Smooth muscle cell (in vitro differentiated cells): ENCODE measurements around the gene NCOR1. TPM values are rescaled to one million over a fixed set of nuclear protein-coding genes. Genes with fewer than 3 reads are reported as not detected.
A peak's percentile ranks its signal among the peaks of the same experiment; 100 is the strongest.

Experiments used
- DNase-seq: peaks from one replicate; lab custom pipeline; 2025; ENCODE audit not compliant: unreplicated experiment; lab: John Stamatoyannopoulos, UW
- H2AFZ ChIP-seq: fragments of 200-600 bp; sonication (generic); 2 replicates; pipeline ENCODE4 v1.6.0; 2016; ENCODE audit warnings: antibody characterized with exemption, low read depth, mild to moderate bottlenecking
- H3F3A ChIP-seq: fragments of 200-600 bp; sonication (generic); 2 replicates; pipeline ENCODE4 v1.6.0; 2017; ENCODE audit warnings: antibody characterized with exemption, low read depth
- H3K27ac ChIP-seq: fragments of 200-600 bp; sonication (generic); 2 replicates; pipeline ENCODE4 v1.5.1; 2016; ENCODE audit warnings: low read depth, mild to moderate bottlenecking
- H3K27me3 ChIP-seq: fragments of 200-600 bp; sonication (generic); 2 replicates; pipeline ENCODE4 v1.6.1; 2016; ENCODE audit warnings: low read depth, mild to moderate bottlenecking
- H3K36me3 ChIP-seq: fragments of 200-600 bp; sonication (generic); 2 replicates; pipeline ENCODE4 v1.5.1; 2016; ENCODE audit warnings: low read depth
- H3K4me1 ChIP-seq: fragments of 200-600 bp; sonication (generic); 2 replicates; pipeline ENCODE4 v1.5.1; 2016; ENCODE audit warnings: low read depth
- H3K4me2 ChIP-seq: fragments of 200-600 bp; sonication (generic); 2 replicates; pipeline ENCODE4 v1.6.0; 2016; ENCODE audit warnings: mild to moderate bottlenecking
- H3K4me3 ChIP-seq: fragments of 200-600 bp; sonication (generic); 2 replicates; pipeline ENCODE4 v1.5.1; 2016; ENCODE audit warnings: mild to moderate bottlenecking
- H3K79me2 ChIP-seq: fragments of 200-600 bp; sonication (generic); 2 replicates; pipeline ENCODE4 v1.6.0; 2016; ENCODE audit warnings: low read depth, mild to moderate bottlenecking
- H3K9ac ChIP-seq: fragments of 200-600 bp; sonication (generic); 2 replicates; pipeline ENCODE4 v1.6.0; 2016; ENCODE audit warnings: low read depth
- H3K9me3 ChIP-seq: fragments of 200-600 bp; sonication (generic); replicated peaks from 2 replicates; pipeline ENCODE4 v1.5.1; 2016; ENCODE audit warnings: low read depth
- H4K20me1 ChIP-seq: fragments of 200-600 bp; sonication (generic); 2 replicates; pipeline ENCODE4 v1.6.0; 2016; ENCODE audit warnings: low read depth
- CTCF ChIP-seq: fragments of 200-600 bp; sonication (generic); IDR thresholded peaks from 2 replicates; pipeline ENCODE4 v1.5.1; 2017; ENCODE audit warnings: borderline replicate concordance, mild to moderate bottlenecking, antibody characterized with exemption; ENCODE audit not compliant: insufficient read depth, poor library complexity, severe bottlenecking
- WGBS: methylation state at CpG from one replicate; pipeline ENCODE4 v1.1.7; 2016; ENCODE audit warnings: low lambda C conversion rate; 5-methylcytosine and 5-hydroxymethylcytosine counted together
- polyA plus RNA-seq: library from polyadenylated mRNA; unstranded; fragments of >200 nt; fragmentation: Nextera tagmentation; extraction: Ambion mirVana; gene quantifications from 2 replicates; pipeline ENCODE4 v1.2.1, GENCODE V29; 2016
- total RNA-seq: library from RNA; depleted of rRNA; stranded (reverse); fragments of >200 nt; gene quantifications from 2 replicates; pipeline ENCODE4 v1.2.3, GENCODE V29; 2014

Gene NCOR1
- total and polyA plus RNA-seq, 2 experiments from 2014 or later: 79.1 to 119 TPM

GRCh38 chr17:16251043-16251442 is 35.7 kb upstream of the NCOR1 start:
- Histone ChIP-seq H2AFZ (no peak overlapping the region), H3K27me3 (no peaks in the 10 kb centered on the region), H4K20me1 (peaks cover 4% of the 10 kb centered on the region), H3F3A (no peaks in the 10 kb centered on the region), H3K9ac (no peak overlapping the region), H3K4me1 (peaks cover 13% of the 10 kb centered on the region), H3K79me2 (no peaks in the 10 kb centered on the region), H3K4me3 (no peak overlapping the region), H3K27ac (peak overlapping the region; percentile 63), H3K9me3 (no peaks in the 10 kb centered on the region), H3K4me2 (peak overlapping the region; percentile 19), H3K36me3 (no peaks in the 10 kb centered on the region)
- 70% methylated on average over 6 of the region's 6 CpGs for WGBS
- DNase-seq: no peak
- no peak for TF ChIP-seq CTCF

GRCh38 chr17:16250635-16251034 is 35.3 kb upstream of the NCOR1 start:
- Histone ChIP-seq H3K36me3 (no peaks in the 10 kb centered on the region), H4K20me1 (peaks cover under 1% of the 10 kb centered on the region), H3K79me2 (no peaks in the 10 kb centered on the region), H3K4me3 (no peak overlapping the region), H3K9me3 (no peaks in the 10 kb centered on the region), H3K4me1 (peaks cover 9% of the 10 kb centered on the region), H3F3A (no peaks in the 10 kb centered on the region), H2AFZ (no peak overlapping the region), H3K27ac (peak overlapping the region; percentile 63), H3K4me2 (peak overlapping the region; percentile 19), H3K9ac (peak overlapping the region; percentile 25), H3K27me3 (no peaks in the 10 kb centered on the region)
- WGBS: 84% methylated on average over 1 of the region's 1 CpG
- TF ChIP-seq CTCF: no peak
- DNase-seq: no peak

- TF ChIP-seq CTCF: no peak
- Histone ChIP-seq H3K4me1 (no peaks in the 10 kb centered on the region), H2AFZ (no peak overlapping the region), H3K27me3 (no peaks in the 10 kb centered on the region), H3K9me3 (no peaks in the 10 kb centered on the region), H3K36me3 (no peaks in the 10 kb centered on the region), H3K4me2 (no peak overlapping the region), H3K27ac (no peak overlapping the region), H3F3A (peaks cover 10% of the 10 kb centered on the region), H3K9ac (no peak overlapping the region), H3K4me3 (no peak overlapping the region), H4K20me1 (no peaks in the 10 kb centered on the region), H3K79me2 (peaks cover 3% of the 10 kb centered on the region)
- 92% methylated on average over 7 of the region's 7 CpGs for WGBS
- DNase-seq: no peak
Observed at GRCh38 chr17:16247586-16247984, 32.3 kb upstream of the NCOR1 start.

DNA sequence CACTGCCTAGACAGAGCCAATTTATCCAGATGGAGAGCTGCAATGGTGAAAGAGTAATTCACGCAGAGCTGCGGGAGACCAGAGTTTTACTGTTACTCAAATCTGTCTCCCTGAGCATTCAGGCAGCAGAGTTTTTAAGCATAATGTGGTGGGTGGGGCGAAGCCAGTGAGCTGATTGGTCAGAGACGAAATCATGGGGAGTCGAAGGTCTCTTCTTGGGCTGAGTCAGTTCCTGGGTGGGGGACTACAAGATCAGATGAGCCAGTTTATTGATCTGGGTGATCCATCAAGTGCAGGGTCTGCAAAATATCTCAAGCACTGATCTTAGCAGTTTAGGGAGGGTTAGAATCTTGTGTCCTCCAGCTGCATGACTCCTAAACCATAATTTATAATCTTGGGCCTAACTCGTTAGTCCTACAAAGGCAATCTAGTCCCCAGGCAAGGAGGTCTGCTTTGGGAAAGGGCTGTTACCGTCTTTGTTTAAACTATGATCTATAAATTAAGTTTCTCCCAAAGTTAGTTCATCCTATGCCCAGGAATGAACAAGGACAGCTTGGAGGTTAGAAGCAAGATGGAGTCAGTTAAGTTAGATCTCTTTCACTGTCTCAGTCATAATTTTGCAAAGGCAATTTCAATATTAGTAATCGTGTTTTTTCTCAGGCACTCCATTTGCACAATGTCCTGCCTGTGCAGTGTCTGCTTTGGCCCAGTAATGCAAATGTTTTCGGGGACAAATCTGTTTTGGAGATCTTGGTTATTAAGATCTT is 28.6 kb upstream of the NCOR1 start:
- H3K4me2 ChIP-seq: no peak overlapping the region
- WGBS: 61% methylated on average over 9 of the region's 9 CpGs
- H4K20me1 ChIP-seq: no peaks in the 10 kb centered on the region
- H3K9ac ChIP-seq: no peak overlapping the region
- no peak for TF ChIP-seq CTCF
- no peaks in the 10 kb centered on the region for H3K27me3 ChIP-seq
- peaks cover 10% of the 10 kb centered on the region for H3F3A ChIP-seq
- H3K9me3 ChIP-seq: no peaks in the 10 kb centered on the region
- H3K4me3 ChIP-seq: no peak overlapping the region
- DNase-seq: no peak
- no peaks in the 10 kb centered on the region for H3K36me3 ChIP-seq
- no peak overlapping the region for H3K27ac ChIP-seq
- H3K4me1 ChIP-seq: no peaks in the 10 kb centered on the region
- H3K79me2 ChIP-seq: peaks cover 3% of the 10 kb centered on the region
- no peak overlapping the region for H2AFZ ChIP-seq
